Fibroblast of mammary gland (primary cell): ENCODE measurements around the gene GADL1.

ENCODE experiments used
- DNase-seq: peaks from one replicate; pipeline ENCODE4 v3.0.0-alpha.2; 2010; ENCODE audit warnings: low read depth
- H3K4me3 ChIP-seq: 2 replicates; pipeline ENCODE4 v1.5.1; 2011; ENCODE audit warnings: low read depth, mild to moderate bottlenecking, low read length, moderate library complexity; ENCODE audit not compliant: control insufficient read depth
- CTCF ChIP-seq: conservative IDR thresholded peaks from 2 replicates; pipeline ENCODE4 v1.5.1; 2011; ENCODE audit warnings: low read depth, low read length, inconsistent platforms; ENCODE audit not compliant: control insufficient read depth, insufficient read depth

The GADL1 gene

GRCh38 chr3:30681649-30682211 lies 212.7 kb downstream of the GADL1 start:
- peak; percentile 50 for DNase-seq
- no peak overlapping the region for H3K4me3 ChIP-seq
- TF ChIP-seq CTCF = no peak

- no peak overlapping the region for H3K4me3 ChIP-seq
- DNase-seq = peak; percentile 75
- TF ChIP-seq CTCF = no peak
Observed at GRCh38 chr3:30680789-30681648, 213.4 kb downstream of the GADL1 start.

- DNase-seq = no peak
- TF ChIP-seq CTCF = no peak
- no peak overlapping the region for H3K4me3 ChIP-seq
Observed at GRCh38 chr3:30679045-30679444, 215.4 kb downstream of the GADL1 start.

GRCh38 chr3:30677347-30677685 lies 217.1 kb downstream of the GADL1 start:
- TF ChIP-seq CTCF = no peak
- DNase-seq = no peak
- no peak overlapping the region for H3K4me3 ChIP-seq

GRCh38 chr3:30676424-30677346 lies 217.8 kb downstream of the GADL1 start:
- no peak overlapping the region for H3K4me3 ChIP-seq
- DNase-seq = no peak
- TF ChIP-seq CTCF = no peak
